Colonic mucosa (tissue), 4 donors: Measurements from ENCODE around the gene OLFM1. TPM values are rescaled to one million over a fixed set of nuclear protein-coding genes. Genes with fewer than 3 reads are reported as not detected.

Source experiments
- DNase-seq: peaks from one replicate; pipeline ENCODE4 v3.0.0-alpha.2; 2020
- H3K27ac ChIP-seq: fragments of 200-600 bp; one replicate; pipeline ENCODE4 v1.8.0; 2021
- H3K27me3 ChIP-seq: fragments of 200-600 bp; one replicate; pipeline ENCODE4 v1.8.0; 2021
- H3K36me3 ChIP-seq: fragments of 200-600 bp; one replicate; pipeline ENCODE4 v1.8.0; 2021
- H3K4me1 ChIP-seq: fragments of 200-600 bp; one replicate; pipeline ENCODE4 v1.8.0; 2021; ENCODE audit warnings: mild to moderate bottlenecking
- H3K4me3 ChIP-seq: fragments of 200-600 bp; one replicate; pipeline ENCODE4 v1.8.0; 2021
- H3K9ac ChIP-seq, 2 donors: one replicate each; pipeline ENCODE4 v1.7.0; 2013; ENCODE audit warnings: control low read depth in 2 of 2, low read depth in 2 of 2, low read length in 2 of 2
- H3K9me3 ChIP-seq: fragments of 200-600 bp; one replicate; pipeline ENCODE4 v1.8.0; 2021
- intact Hi-C: fragments of 100-400 bp; cut with DNase I; formaldehyde crosslinking; loops from one replicate; pipeline ENCODE4 v1.14.1; 2022
- total RNA-seq, 2 donors: library from RNA; stranded (reverse); fragmentation: NEBNext Ultra II Directional in 1 of 2; extraction: Animal tissue kit (Norgen Biotek cat#: 25700) in 1 of 2; gene quantifications; one replicate each; pipeline ENCODE4 v1.2.1, GENCODE V29; 2021
- TF ChIP-seq, protein P1 (sequence below): fragments of 200-600 bp; IDR thresholded peaks from one replicate; pipeline ENCODE4 v1.8.0; 2022; ENCODE audit warnings: antibody characterized with exemption, mild to moderate bottlenecking
- donor health status: healthy.
- donor health status: DM: no; HTN: no; CAD: no.
- donor health status: DM: no; HTN: no; CAD: no.

OLFM1 gene
- total RNA-seq, 2 donors from 2014 or later: 3.8 to 8.9 TPM

DNA sequence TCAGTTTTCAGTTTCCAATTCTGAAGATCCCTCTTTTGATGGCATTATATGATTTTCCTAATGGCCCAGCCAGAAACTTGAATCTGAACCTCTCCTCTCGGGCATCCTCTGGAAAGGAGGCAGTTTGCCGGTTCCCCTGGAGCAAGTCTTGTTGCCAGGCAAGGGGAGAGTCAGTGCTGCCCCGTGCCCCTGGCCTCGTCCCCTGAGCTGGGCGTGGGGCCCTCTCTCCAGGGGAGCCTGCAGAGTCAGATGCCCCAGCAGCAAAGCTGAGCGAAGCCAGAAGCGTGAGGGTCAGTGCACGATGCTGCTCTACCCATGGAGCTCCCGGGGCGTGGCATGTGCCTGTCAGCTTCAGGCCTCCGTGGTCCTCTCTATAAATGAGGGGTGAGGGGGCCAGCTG is 14.0 kb downstream of the OLFM1 start:
- no peak for DNase-seq
- Histone ChIP-seq H3K27ac (no peak overlapping the region), H3K9me3 (no peaks in the 10 kb centered on the region), H3K4me1 (no peaks in the 10 kb centered on the region), H3K9ac (no peak overlapping the region), H3K27me3 (no peaks in the 10 kb centered on the region), H3K36me3 (no peaks in the 10 kb centered on the region), H3K4me3 (no peak overlapping the region)
- intact Hi-C loops: no loop called here
- TF ChIP-seq, protein P1, sequence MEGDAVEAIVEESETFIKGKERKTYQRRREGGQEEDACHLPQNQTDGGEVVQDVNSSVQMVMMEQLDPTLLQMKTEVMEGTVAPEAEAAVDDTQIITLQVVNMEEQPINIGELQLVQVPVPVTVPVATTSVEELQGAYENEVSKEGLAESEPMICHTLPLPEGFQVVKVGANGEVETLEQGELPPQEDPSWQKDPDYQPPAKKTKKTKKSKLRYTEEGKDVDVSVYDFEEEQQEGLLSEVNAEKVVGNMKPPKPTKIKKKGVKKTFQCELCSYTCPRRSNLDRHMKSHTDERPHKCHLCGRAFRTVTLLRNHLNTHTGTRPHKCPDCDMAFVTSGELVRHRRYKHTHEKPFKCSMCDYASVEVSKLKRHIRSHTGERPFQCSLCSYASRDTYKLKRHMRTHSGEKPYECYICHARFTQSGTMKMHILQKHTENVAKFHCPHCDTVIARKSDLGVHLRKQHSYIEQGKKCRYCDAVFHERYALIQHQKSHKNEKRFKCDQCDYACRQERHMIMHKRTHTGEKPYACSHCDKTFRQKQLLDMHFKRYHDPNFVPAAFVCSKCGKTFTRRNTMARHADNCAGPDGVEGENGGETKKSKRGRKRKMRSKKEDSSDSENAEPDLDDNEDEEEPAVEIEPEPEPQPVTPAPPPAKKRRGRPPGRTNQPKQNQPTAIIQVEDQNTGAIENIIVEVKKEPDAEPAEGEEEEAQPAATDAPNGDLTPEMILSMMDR: no peak

DNA sequence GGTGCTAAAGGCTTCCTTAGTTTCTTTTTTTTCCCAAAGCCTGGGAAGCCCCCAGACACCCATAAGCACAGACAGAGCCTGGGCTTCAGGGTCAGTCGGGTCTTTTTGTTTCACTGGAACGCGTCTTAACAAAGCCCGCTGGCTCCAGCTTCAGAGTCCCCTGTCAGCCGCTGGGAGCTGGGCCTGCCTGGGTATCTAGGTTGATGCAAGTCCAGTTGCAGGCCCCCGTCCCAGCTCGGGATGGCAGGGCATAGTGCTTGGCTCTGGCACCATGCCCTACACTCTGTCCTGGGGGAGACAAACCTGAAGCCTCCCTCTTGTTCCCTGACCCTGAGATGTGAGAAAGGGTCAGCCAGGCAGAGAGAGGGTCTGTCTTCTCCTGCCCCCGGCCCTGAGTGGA is 14.5 kb downstream of the OLFM1 start:
- DNase-seq: no peak
- no peak overlapping the region for H3K9ac ChIP-seq
- H3K4me1 ChIP-seq: no peaks in the 10 kb centered on the region
- no peaks in the 10 kb centered on the region for H3K27me3 ChIP-seq
- TF ChIP-seq, protein P1: no peak
- H3K9me3 ChIP-seq: no peaks in the 10 kb centered on the region
- H3K36me3 ChIP-seq: no peaks in the 10 kb centered on the region
- H3K27ac ChIP-seq: no peak overlapping the region
- intact Hi-C loops: no loop called here
- no peak overlapping the region for H3K4me3 ChIP-seq

DNA sequence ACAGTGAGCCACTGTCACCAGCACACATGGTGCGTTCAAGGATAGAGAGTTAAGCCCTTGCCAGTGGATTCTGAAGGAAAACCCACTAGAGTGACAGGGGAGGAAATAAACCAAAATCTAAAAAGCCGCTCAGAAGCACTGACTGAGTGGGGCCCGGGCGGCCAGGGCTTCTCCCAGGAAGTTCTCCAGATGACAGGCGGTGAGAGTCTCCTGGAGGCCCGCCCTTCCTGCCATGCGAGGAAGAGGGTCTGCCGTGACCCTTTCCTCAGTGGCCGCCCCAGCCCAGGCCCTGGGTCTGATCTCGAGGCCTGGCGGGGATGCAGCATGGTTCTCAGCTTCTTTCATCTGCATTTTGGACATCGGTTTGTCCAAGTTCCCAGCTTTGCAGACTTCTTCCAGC is 14.9 kb downstream of the OLFM1 start:
- no peak overlapping the region for H3K27ac ChIP-seq
- intact Hi-C loops: no loop called here
- no peaks in the 10 kb centered on the region for H3K9me3 ChIP-seq
- H3K4me1 ChIP-seq: no peaks in the 10 kb centered on the region
- no peak for DNase-seq
- no peaks in the 10 kb centered on the region for H3K36me3 ChIP-seq
- no peaks in the 10 kb centered on the region for H3K27me3 ChIP-seq
- H3K9ac ChIP-seq: no peak overlapping the region
- TF ChIP-seq, protein P1: no peak
- no peak overlapping the region for H3K4me3 ChIP-seq

DNA sequence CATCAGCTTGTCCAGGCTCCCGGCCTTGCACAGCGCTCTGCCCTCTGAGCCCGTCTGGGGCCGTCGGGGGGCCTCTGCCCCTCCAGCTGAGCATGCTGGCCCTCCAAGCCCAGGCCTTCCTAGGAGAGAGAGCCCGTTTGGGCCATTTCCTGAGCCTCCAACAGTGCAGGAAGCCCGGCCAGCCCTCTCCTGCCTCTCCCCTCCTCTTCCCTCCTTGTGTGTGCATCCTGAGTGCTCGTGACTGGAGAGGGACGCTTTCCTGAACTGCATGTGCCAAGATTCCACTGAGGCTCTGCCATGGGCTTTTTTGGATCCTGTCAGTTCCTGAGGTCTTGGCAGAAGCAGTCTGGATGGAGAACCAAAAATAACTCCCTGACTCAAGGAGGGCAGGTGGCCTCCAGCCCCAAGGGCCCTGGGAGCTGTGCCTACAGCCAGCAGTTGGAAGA is 15.6 kb downstream of the OLFM1 start:
- no peaks in the 10 kb centered on the region for H3K36me3 ChIP-seq
- H3K9me3 ChIP-seq: no peaks in the 10 kb centered on the region
- H3K4me3 ChIP-seq: no peak overlapping the region
- intact Hi-C loops: no loop called here
- H3K27ac ChIP-seq: no peak overlapping the region
- TF ChIP-seq, protein P1: no peak
- H3K4me1 ChIP-seq: no peaks in the 10 kb centered on the region
- no peak for DNase-seq
- no peaks in the 10 kb centered on the region for H3K27me3 ChIP-seq
- H3K9ac ChIP-seq: no peak overlapping the region

DNA sequence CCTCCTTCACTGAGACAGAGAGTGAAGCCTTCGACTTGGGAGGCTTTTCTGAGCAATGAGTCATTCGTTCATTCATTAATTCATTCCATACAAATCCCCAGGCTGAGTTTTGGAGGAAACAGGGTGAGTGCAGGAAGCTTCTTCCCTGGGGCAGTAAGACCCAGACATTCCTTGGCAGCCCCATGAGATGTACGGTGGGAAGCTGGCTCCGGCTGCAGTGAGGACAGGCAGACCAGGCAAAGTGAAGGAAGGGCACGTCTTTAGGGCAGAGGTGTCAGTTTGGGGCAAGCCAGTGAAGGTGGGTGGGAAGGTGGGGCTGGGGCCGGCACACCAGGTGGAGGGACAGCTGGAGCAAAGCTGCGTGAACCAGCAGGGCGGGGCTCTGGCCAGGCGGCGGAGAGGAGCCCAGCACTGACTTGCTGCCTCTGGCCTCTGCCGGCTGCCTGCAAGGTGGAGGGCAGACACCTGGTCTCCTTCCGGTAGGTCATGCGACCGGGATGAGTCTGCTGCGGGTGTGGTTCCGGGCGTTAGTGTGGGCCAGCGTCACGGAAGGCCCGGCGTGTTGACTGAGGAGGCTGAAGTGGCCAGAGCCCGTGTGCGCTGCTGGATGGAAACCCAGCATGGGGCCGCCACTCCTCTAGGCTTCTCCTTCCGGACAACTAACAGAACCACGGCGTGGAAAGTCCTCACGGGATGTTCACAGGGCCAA is 16.6 kb downstream of the OLFM1 start:
- Histone ChIP-seq H3K4me3 (no peak overlapping the region), H3K36me3 (no peaks in the 10 kb centered on the region), H3K4me1 (no peaks in the 10 kb centered on the region), H3K27me3 (no peaks in the 10 kb centered on the region), H3K9me3 (no peaks in the 10 kb centered on the region), H3K27ac (no peak overlapping the region), H3K9ac (no peak overlapping the region)
- intact Hi-C loops: no loop called here
- TF ChIP-seq, protein P1: no peak
- no peak for DNase-seq
